GM23338 (cell line): ENCODE data around the gene OTOGL. TPM values are rescaled to one million over a fixed set of nuclear protein-coding genes. Genes with fewer than 3 reads are reported as not detected.

Source experiments
- ATAC-seq: fragments of 200-7000 bp; cut with Tn5 transposase; 3 replicates; pipeline ENCODE4 v1.9.1; 2020
- DNase-seq: peaks from one replicate; pipeline ENCODE4 v3.0.0-alpha.2; 2015; ENCODE audit warnings: low spot score
- H2AFZ ChIP-seq: fragments of 200-600 bp; sonication (generic); 2 replicates; pipeline ENCODE4 v1.8.0; 2016; ENCODE audit warnings: antibody characterized with exemption, mild to moderate bottlenecking, moderate library complexity
- H3F3A ChIP-seq: fragments of 200-600 bp; sonication (generic); replicated peaks from 2 replicates; pipeline ENCODE4 v1.8.0; 2017; ENCODE audit warnings: antibody characterized with exemption, mixed run types, low read depth
- H3K27ac ChIP-seq: fragments of 200-600 bp; sonication (generic); 2 replicates; pipeline ENCODE4 v1.6.1; 2016; ENCODE audit warnings: low read depth
- H3K27me3 ChIP-seq: fragments of 200-600 bp; sonication (generic); 2 replicates; pipeline ENCODE4 v1.8.0; 2016; ENCODE audit warnings: mild to moderate bottlenecking, mixed run types, moderate library complexity; ENCODE audit not compliant: insufficient read depth
- H3K36me3 ChIP-seq: fragments of 200-600 bp; sonication (generic); 2 replicates; pipeline ENCODE4 v1.8.0; 2016; ENCODE audit warnings: mild to moderate bottlenecking; ENCODE audit not compliant: insufficient read depth
- H3K4me1 ChIP-seq: fragments of 200-600 bp; sonication (generic); 2 replicates; pipeline ENCODE4 v1.8.0; 2016; ENCODE audit warnings: mild to moderate bottlenecking, moderate library complexity; ENCODE audit not compliant: insufficient read depth
- H3K4me2 ChIP-seq: fragments of 200-600 bp; sonication (generic); 2 replicates; pipeline ENCODE4 v1.7.1; 2017; ENCODE audit warnings: mixed run types
- H3K4me3 ChIP-seq: fragments of 200-600 bp; sonication (generic); 2 replicates; pipeline ENCODE4 v1.6.1; 2016; ENCODE audit warnings: mixed run types
- H3K79me2 ChIP-seq: fragments of 200-600 bp; sonication (generic); replicated peaks from 2 replicates; pipeline ENCODE4 v1.8.0; 2017; ENCODE audit warnings: mild to moderate bottlenecking; ENCODE audit not compliant: insufficient read depth
- H3K9me2 ChIP-seq: fragments of 200-600 bp; sonication (generic); 2 replicates; pipeline ENCODE4 v1.8.0; 2017; ENCODE audit not compliant: insufficient read depth
- H4K20me1 ChIP-seq: fragments of 200-600 bp; sonication (generic); replicated peaks from 2 replicates; pipeline ENCODE4 v1.8.0; 2017; ENCODE audit warnings: mild to moderate bottlenecking; ENCODE audit not compliant: insufficient read depth
- H3K27ac Mint-ChIP-seq: 2 replicates; pipeline ENCODE4 v1.8.0; 2020; ENCODE audit warnings: inconsistent platforms, mild to moderate bottlenecking, moderate library complexity, mixed read lengths
- H3K27me3 Mint-ChIP-seq: 3 replicates; pipeline ENCODE4 v1.8.0; 2022; ENCODE audit warnings: low read depth, mild to moderate bottlenecking, moderate library complexity, mixed read lengths, inconsistent platforms; ENCODE audit not compliant: insufficient read depth, poor library complexity
- H3K36me3 Mint-ChIP-seq: 3 replicates; pipeline ENCODE4 v1.8.0; 2021; ENCODE audit warnings: low read depth, mild to moderate bottlenecking, inconsistent platforms, moderate library complexity, mixed read lengths
- H3K4me1 Mint-ChIP-seq: 3 replicates; pipeline ENCODE4 v1.8.0; 2020; ENCODE audit warnings: mild to moderate bottlenecking, inconsistent platforms, mixed read lengths
- H3K4me3 Mint-ChIP-seq: 3 replicates; pipeline ENCODE4 v1.8.0; 2021; ENCODE audit warnings: moderate library complexity, mild to moderate bottlenecking, inconsistent platforms, mixed read lengths
- H3K9me3 Mint-ChIP-seq: 3 replicates; pipeline ENCODE4 v1.8.0; 2020; ENCODE audit warnings: moderate library complexity, mild to moderate bottlenecking, inconsistent platforms, mixed read lengths
- CREB1 ChIP-seq: fragments of 250-450 bp; sonication (Bioruptor Pico); IDR thresholded peaks from 2 replicates; pipeline ENCODE4 v1.5.0; 2020; ENCODE audit warnings: low read depth, mild to moderate bottlenecking, moderate library complexity
- EZH2 ChIP-seq: fragments of 200-600 bp; sonication (generic); IDR thresholded peaks from one replicate; pipeline ENCODE4 v1.8.0; 2017; ENCODE audit warnings: antibody characterized with exemption, mild to moderate bottlenecking, low read depth; ENCODE audit not compliant: unreplicated experiment
- EZH2phosphoT487 ChIP-seq: fragments of 200-600 bp; sonication (generic); IDR thresholded peaks from one replicate; pipeline ENCODE4 v1.8.1; 2018; ENCODE audit warnings: antibody characterized with exemption; ENCODE audit not compliant: unreplicated experiment
- JUNB ChIP-seq: IDR thresholded peaks from one replicate; pipeline ENCODE4 v1.6.1; 2016; ENCODE audit warnings: antibody characterized with exemption; ENCODE audit not compliant: unreplicated experiment
- NANOG ChIP-seq: IDR thresholded peaks from 2 replicates; pipeline ENCODE4 v1.6.1; 2016; ENCODE audit warnings: antibody characterized with exemption, borderline replicate concordance
- POLR2AphosphoS5 ChIP-seq: IDR thresholded peaks from 2 replicates; pipeline ENCODE4 v1.6.1; 2016; ENCODE audit warnings: antibody characterized with exemption, low read depth
- STAT1 ChIP-seq: IDR thresholded peaks from one replicate; pipeline ENCODE4 v1.6.1; 2016; ENCODE audit warnings: antibody characterized with exemption; ENCODE audit not compliant: unreplicated experiment
- ZNF114 ChIP-seq: fragments of 250-450 bp; sonication (Bioruptor Pico); IDR thresholded peaks from 2 replicates; pipeline ENCODE4 v1.5.0; 2020; ENCODE audit warnings: mild to moderate bottlenecking, moderate library complexity
- ZNF331 ChIP-seq: fragments of 250-450 bp; sonication (Bioruptor Pico); IDR thresholded peaks from 2 replicates; pipeline ENCODE4 v1.5.0; 2020; ENCODE audit warnings: low read depth, mild to moderate bottlenecking, moderate library complexity
- polyA plus RNA-seq: library from polyadenylated mRNA; unstranded; fragments of >200 nt; fragmentation: Nextera tagmentation; extraction: Ambion mirVana; gene quantifications from 2 replicates; pipeline ENCODE4 v1.2.1, GENCODE V29; 2016
- total RNA-seq: library from RNA; depleted of rRNA; stranded (reverse); fragments of >200 nt; shearing (Covaris generic); gene quantifications from 2 replicates; pipeline ENCODE4 v1.2.3, GENCODE V29; 2014
- TF ChIP-seq, protein P1 (sequence below): IDR thresholded peaks from 2 replicates; pipeline ENCODE4 v1.6.1; 2016; ENCODE audit warnings: antibody characterized with exemption
- TF ChIP-seq, protein P2 (sequence below): fragments of 250-450 bp; sonication (Bioruptor Pico); IDR thresholded peaks from 2 replicates; pipeline ENCODE4 v1.5.0; 2020; ENCODE audit warnings: mild to moderate bottlenecking, moderate library complexity
- TF ChIP-seq, protein P3 (sequence below): IDR thresholded peaks from one replicate; pipeline ENCODE4 v1.6.1; 2018; ENCODE audit warnings: antibody characterized with exemption; ENCODE audit not compliant: unreplicated experiment

OTOGL gene
- total and polyA plus RNA-seq, 2 experiments from 2014 or later = 0.36 to 0.66 TPM

DNA sequence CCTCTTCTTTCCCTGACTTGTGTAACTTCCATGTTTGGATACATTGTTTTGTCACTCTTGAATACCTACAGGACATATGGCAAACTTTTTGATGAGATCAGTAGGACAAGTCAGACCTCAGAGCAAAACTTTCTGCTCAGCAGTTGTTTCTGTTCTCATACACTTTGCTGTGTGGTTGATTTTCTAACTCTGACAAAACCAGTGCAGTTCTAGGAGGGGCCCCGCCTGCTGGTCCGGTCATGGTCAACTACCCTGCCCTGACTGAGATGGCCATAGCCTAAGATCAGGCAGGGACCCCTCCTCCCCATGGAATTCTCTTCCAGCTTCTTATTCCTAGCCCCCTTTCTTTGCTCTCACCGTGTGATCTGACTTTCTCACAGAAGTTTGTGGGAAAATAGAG, 92.8 kb downstream of the OTOGL start:
- TF ChIP-seq JUNB (no peak), EZH2 (no peak)
- H3K27me3 Mint-ChIP-seq = peaks cover 3% of the 10 kb centered on the region
- no peaks in the 10 kb centered on the region for H3K9me3 Mint-ChIP-seq
- H4K20me1 ChIP-seq = no peaks in the 10 kb centered on the region
- no peaks in the 10 kb centered on the region for H3F3A ChIP-seq
- peak; percentile 70 for ATAC-seq
- H3K9me2 ChIP-seq = 0 out of 2 replicates have a peak, but pooled peaks cover 3% of the 10 kb centered on the region
- no peak overlapping the region for H3K4me2 ChIP-seq
- peaks cover 17% of the 10 kb centered on the region for H3K4me1 Mint-ChIP-seq
- H3K4me3 Mint-ChIP-seq = no peak overlapping the region
- no peak overlapping the region for H3K27ac Mint-ChIP-seq
- H3K27ac ChIP-seq = no peak overlapping the region
- no peaks in the 10 kb centered on the region for H3K36me3 Mint-ChIP-seq
- no peaks in the 10 kb centered on the region for H3K79me2 ChIP-seq
- no peaks in the 10 kb centered on the region for H3K27me3 ChIP-seq
- H3K36me3 ChIP-seq = no peaks in the 10 kb centered on the region
- no peak overlapping the region for H3K4me3 ChIP-seq
- no peak overlapping the region; the same call in 1 of the 2 replicates for H2AFZ ChIP-seq
- DNase-seq = peak; percentile 28
- H3K4me1 ChIP-seq = peaks cover 6% of the 10 kb centered on the region; the same call in 1 of the 2 replicates

DNA sequence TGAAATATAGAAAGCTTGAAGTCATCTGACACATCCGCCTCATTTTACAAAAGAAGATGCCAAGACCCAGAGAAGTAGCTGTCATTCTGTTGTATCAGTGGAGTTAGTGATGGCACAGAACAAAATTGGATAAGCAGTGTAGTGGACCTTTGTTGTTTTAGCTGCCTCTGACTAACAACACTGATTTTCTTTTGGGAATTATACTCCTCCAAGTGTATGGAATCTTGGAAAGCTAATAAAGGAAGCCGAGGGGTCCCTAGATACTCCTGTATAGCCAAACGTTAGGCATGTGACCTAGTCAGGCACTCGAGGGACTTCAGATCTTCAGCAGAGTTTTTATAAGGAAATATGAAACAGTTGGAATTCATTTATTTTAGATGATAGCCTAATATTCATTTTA, 94.5 kb downstream of the OTOGL start:
- H3F3A ChIP-seq = no peaks in the 10 kb centered on the region
- H3K4me1 ChIP-seq = peaks cover 6% of the 10 kb centered on the region; the same call in 1 of the 2 replicates
- no peaks in the 10 kb centered on the region for H3K36me3 Mint-ChIP-seq
- no peak overlapping the region for H3K4me2 ChIP-seq
- 0 out of 2 replicates have a peak, but pooled peaks cover 3% of the 10 kb centered on the region for H3K9me2 ChIP-seq
- DNase-seq = no peak
- H3K27me3 Mint-ChIP-seq = peaks cover 3% of the 10 kb centered on the region
- no peak overlapping the region for H3K27ac ChIP-seq
- H3K79me2 ChIP-seq = no peaks in the 10 kb centered on the region
- ATAC-seq = no peak
- no peak overlapping the region for H2AFZ ChIP-seq
- H3K4me1 Mint-ChIP-seq = peaks cover 8% of the 10 kb centered on the region
- no peaks in the 10 kb centered on the region for H3K36me3 ChIP-seq
- no peaks in the 10 kb centered on the region for H4K20me1 ChIP-seq
- H3K27me3 ChIP-seq = no peaks in the 10 kb centered on the region
- H3K4me3 ChIP-seq = no peak overlapping the region
- H3K27ac Mint-ChIP-seq = no peak overlapping the region
- no peak overlapping the region for H3K4me3 Mint-ChIP-seq
- no peaks in the 10 kb centered on the region for H3K9me3 Mint-ChIP-seq
- TF ChIP-seq JUNB (no peak), CREB1 (CRISPR knock-in tag) (no peak), EZH2phosphoT487 (no peak), ZNF114 (CRISPR knock-in tag) (no peak), POLR2AphosphoS5 (no peak), EZH2 (no peak), STAT1 (no peak), ZNF331 (CRISPR knock-in tag) (no peak), NANOG (no peak)
- TF ChIP-seq, protein P1, sequence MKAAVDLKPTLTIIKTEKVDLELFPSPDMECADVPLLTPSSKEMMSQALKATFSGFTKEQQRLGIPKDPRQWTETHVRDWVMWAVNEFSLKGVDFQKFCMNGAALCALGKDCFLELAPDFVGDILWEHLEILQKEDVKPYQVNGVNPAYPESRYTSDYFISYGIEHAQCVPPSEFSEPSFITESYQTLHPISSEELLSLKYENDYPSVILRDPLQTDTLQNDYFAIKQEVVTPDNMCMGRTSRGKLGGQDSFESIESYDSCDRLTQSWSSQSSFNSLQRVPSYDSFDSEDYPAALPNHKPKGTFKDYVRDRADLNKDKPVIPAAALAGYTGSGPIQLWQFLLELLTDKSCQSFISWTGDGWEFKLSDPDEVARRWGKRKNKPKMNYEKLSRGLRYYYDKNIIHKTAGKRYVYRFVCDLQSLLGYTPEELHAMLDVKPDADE = no peak
- TF ChIP-seq, protein P2, sequence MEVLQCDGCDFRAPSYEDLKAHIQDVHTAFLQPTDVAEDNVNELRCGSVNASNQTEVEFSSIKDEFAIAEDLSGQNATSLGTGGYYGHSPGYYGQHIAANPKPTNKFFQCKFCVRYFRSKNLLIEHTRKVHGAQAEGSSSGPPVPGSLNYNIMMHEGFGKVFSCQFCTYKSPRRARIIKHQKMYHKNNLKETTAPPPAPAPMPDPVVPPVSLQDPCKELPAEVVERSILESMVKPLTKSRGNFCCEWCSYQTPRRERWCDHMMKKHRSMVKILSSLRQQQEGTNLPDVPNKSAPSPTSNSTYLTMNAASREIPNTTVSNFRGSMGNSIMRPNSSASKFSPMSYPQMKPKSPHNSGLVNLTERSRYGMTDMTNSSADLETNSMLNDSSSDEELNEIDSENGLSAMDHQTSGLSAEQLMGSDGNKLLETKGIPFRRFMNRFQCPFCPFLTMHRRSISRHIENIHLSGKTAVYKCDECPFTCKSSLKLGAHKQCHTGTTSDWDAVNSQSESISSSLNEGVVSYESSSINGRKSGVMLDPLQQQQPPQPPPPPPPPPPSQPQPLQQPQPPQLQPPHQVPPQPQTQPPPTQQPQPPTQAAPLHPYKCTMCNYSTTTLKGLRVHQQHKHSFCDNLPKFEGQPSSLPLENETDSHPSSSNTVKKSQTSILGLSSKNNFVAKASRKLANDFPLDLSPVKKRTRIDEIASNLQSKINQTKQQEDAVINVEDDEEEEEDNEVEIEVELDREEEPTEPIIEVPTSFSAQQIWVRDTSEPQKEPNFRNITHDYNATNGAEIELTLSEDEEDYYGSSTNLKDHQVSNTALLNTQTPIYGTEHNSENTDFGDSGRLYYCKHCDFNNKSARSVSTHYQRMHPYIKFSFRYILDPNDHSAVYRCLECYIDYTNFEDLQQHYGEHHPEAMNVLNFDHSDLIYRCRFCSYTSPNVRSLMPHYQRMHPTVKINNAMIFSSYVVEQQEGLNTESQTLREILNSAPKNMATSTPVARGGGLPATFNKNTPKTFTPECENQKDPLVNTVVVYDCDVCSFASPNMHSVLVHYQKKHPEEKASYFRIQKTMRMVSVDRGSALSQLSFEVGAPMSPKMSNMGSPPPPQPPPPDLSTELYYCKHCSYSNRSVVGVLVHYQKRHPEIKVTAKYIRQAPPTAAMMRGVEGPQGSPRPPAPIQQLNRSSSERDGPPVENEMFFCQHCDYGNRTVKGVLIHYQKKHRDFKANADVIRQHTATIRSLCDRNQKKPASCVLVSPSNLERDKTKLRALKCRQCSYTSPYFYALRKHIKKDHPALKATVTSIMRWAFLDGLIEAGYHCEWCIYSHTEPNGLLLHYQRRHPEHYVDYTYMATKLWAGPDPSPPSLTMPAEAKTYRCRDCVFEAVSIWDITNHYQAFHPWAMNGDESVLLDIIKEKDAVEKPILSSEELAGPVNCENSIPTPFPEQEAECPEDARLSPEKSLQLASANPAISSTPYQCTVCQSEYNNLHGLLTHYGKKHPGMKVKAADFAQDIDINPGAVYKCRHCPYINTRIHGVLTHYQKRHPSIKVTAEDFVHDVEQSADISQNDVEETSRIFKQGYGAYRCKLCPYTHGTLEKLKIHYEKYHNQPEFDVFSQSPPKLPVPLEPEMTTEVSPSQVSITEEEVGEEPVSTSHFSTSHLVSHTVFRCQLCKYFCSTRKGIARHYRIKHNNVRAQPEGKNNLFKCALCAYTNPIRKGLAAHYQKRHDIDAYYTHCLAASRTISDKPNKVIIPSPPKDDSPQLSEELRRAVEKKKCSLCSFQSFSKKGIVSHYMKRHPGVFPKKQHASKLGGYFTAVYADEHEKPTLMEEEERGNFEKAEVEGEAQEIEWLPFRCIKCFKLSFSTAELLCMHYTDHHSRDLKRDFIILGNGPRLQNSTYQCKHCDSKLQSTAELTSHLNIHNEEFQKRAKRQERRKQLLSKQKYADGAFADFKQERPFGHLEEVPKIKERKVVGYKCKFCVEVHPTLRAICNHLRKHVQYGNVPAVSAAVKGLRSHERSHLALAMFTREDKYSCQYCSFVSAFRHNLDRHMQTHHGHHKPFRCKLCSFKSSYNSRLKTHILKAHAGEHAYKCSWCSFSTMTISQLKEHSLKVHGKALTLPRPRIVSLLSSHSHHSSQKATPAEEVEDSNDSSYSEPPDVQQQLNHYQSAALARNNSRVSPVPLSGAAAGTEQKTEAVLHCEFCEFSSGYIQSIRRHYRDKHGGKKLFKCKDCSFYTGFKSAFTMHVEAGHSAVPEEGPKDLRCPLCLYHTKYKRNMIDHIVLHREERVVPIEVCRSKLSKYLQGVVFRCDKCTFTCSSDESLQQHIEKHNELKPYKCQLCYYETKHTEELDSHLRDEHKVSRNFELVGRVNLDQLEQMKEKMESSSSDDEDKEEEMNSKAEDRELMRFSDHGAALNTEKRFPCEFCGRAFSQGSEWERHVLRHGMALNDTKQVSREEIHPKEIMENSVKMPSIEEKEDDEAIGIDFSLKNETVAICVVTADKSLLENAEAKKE = no peak
- TF ChIP-seq, protein P3, sequence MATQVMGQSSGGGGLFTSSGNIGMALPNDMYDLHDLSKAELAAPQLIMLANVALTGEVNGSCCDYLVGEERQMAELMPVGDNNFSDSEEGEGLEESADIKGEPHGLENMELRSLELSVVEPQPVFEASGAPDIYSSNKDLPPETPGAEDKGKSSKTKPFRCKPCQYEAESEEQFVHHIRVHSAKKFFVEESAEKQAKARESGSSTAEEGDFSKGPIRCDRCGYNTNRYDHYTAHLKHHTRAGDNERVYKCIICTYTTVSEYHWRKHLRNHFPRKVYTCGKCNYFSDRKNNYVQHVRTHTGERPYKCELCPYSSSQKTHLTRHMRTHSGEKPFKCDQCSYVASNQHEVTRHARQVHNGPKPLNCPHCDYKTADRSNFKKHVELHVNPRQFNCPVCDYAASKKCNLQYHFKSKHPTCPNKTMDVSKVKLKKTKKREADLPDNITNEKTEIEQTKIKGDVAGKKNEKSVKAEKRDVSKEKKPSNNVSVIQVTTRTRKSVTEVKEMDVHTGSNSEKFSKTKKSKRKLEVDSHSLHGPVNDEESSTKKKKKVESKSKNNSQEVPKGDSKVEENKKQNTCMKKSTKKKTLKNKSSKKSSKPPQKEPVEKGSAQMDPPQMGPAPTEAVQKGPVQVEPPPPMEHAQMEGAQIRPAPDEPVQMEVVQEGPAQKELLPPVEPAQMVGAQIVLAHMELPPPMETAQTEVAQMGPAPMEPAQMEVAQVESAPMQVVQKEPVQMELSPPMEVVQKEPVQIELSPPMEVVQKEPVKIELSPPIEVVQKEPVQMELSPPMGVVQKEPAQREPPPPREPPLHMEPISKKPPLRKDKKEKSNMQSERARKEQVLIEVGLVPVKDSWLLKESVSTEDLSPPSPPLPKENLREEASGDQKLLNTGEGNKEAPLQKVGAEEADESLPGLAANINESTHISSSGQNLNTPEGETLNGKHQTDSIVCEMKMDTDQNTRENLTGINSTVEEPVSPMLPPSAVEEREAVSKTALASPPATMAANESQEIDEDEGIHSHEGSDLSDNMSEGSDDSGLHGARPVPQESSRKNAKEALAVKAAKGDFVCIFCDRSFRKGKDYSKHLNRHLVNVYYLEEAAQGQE = no peak
